ENCODE measurements around the gene HSPA12A.

GRCh38 chr10:116694927-116695268 is 47.5 kb downstream of the HSPA12A start:
- no peak for TF ChIP-seq CTCF (optimal IDR thresholded peaks at IDR 0.05 in 1 of 3, IDR thresholded peaks at IDR 0.05 in 1 of 3, conservative IDR thresholded peaks at IDR 0.05 in 1 of 3; ENCODE audit: extremely low read depth in 1 of 3, insufficient read depth in 2 of 3, low read length in 3 of 3)
- no peak for TF ChIP-seq EZH2 (IDR thresholded peaks at IDR 0.05; ENCODE audit: low read length)

All from keratinocyte (primary cell).